ENCODE results near the gene PKLR. TPM values are rescaled to one million over a fixed set of nuclear protein-coding genes. Genes with fewer than 3 reads are reported as not detected.

Gene PKLR
- total and polyA plus RNA-seq, 4 donors, result 0.11 to 0.20 (median 0.15) TPM

GRCh38 chr1:155325603-155325893 lies 24.3 kb upstream of the PKLR start:
- Histone ChIP-seq H3K4me3 (ENCODE audit: low read depth, low read length) (peak overlapping the region; percentile 81), H3K27ac (ENCODE audit: low read depth, low read length) (no peak overlapping the region), H3K27me3 (ENCODE audit: control insufficient read depth, insufficient read depth, low read length) (no peaks in the 10 kb centered on the region), H3K36me3 (ENCODE audit: control insufficient read depth, insufficient read depth, low read length) (peaks cover 63% of the 10 kb centered on the region), H3K9me3 (ENCODE audit: control insufficient read depth, insufficient read depth, low read length) (no peaks in the 10 kb centered on the region), H3K4me1 (ENCODE audit: control insufficient read depth, insufficient read depth, low read length) (peaks cover 45% of the 10 kb centered on the region)
- DNase-seq (ENCODE audit: low read depth in 4 of 6, low spot score in 6 of 6), result peak in 1 of 6 donors; percentile 7
- WGBS (ENCODE audit: insufficient coverage), result 57% methylated on average over 6 of the region's 6 CpGs

- peak in 2 of 6 donors; percentile 14 to 51 for DNase-seq (ENCODE audit: low read depth in 4 of 6, low spot score in 6 of 6)
- 12% methylated on average over 55 of the region's 59 CpGs for WGBS (ENCODE audit: insufficient coverage)
- H3K27ac ChIP-seq (ENCODE audit: low read depth, low read length), result peak overlapping the region; percentile 91
- peaks cover 50% of the 10 kb centered on the region for H3K4me1 ChIP-seq (ENCODE audit: control insufficient read depth, insufficient read depth, low read length)
- H3K4me3 ChIP-seq (ENCODE audit: low read depth, low read length), result peak overlapping the region; percentile 81
- H3K36me3 ChIP-seq (ENCODE audit: control insufficient read depth, insufficient read depth, low read length), result peaks cover 58% of the 10 kb centered on the region
- H3K27me3 ChIP-seq (ENCODE audit: control insufficient read depth, insufficient read depth, low read length), result no peaks in the 10 kb centered on the region
- H3K9me3 ChIP-seq (ENCODE audit: control insufficient read depth, insufficient read depth, low read length), result no peaks in the 10 kb centered on the region
Measured at GRCh38 chr1:155324717-155325602, 23.7 kb upstream of the PKLR start.

- Histone ChIP-seq H3K4me3 (ENCODE audit: low read depth, low read length) (peak overlapping the region; percentile 81), H3K36me3 (ENCODE audit: control insufficient read depth, insufficient read depth, low read length) (peaks cover 58% of the 10 kb centered on the region), H3K9me3 (ENCODE audit: control insufficient read depth, insufficient read depth, low read length) (no peaks in the 10 kb centered on the region), H3K27ac (ENCODE audit: low read depth, low read length) (peak overlapping the region; percentile 91), H3K27me3 (ENCODE audit: control insufficient read depth, insufficient read depth, low read length) (no peaks in the 10 kb centered on the region), H3K4me1 (ENCODE audit: control insufficient read depth, insufficient read depth, low read length) (peaks cover 55% of the 10 kb centered on the region)
- DNase-seq (ENCODE audit: low read depth in 4 of 6, low spot score in 6 of 6), result peak in 5 of 6 donors; percentile 72 to 96 (median 82)
- under 1% methylated on average over 44 of the region's 44 CpGs for whole genome bisulfite sequencing (ENCODE audit: insufficient coverage)
Measured at GRCh38 chr1:155324037-155324716, 22.9 kb upstream of the PKLR start.

DNA sequence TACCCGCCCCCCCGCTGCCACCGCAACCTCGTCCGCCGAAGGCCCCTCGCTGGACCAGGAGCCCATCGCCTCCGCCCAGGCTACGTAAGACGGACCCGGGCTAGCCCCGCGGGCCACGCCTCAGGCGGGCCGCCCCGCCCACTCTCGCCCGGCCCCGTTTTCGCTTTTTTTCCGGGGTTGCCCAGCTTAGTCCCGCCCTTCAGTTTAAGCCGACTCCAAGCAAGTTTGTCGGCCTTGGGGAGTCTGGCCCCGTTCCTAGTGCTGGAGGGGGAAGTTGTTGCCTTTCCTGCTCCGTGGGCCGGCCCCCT lies 22.4 kb upstream of the PKLR start:
- peak in 3 of 6 donors; percentile 60 to 91 (median 74) for DNase-seq (ENCODE audit: low read depth in 4 of 6, low spot score in 6 of 6)
- WGBS (ENCODE audit: insufficient coverage), result 0% methylated on average over 29 of the region's 29 CpGs
- H3K9me3 ChIP-seq (ENCODE audit: control insufficient read depth, insufficient read depth, low read length), result no peaks in the 10 kb centered on the region
- H3K27me3 ChIP-seq (ENCODE audit: control insufficient read depth, insufficient read depth, low read length), result no peaks in the 10 kb centered on the region
- peak overlapping the region; percentile 91 for H3K27ac ChIP-seq (ENCODE audit: low read depth, low read length)
- peaks cover 55% of the 10 kb centered on the region for H3K4me1 ChIP-seq (ENCODE audit: control insufficient read depth, insufficient read depth, low read length)
- H3K4me3 ChIP-seq (ENCODE audit: low read depth, low read length), result peak overlapping the region; percentile 81
- peaks cover 54% of the 10 kb centered on the region for H3K36me3 ChIP-seq (ENCODE audit: control insufficient read depth, insufficient read depth, low read length)

- peaks cover 54% of the 10 kb centered on the region for H3K36me3 ChIP-seq (ENCODE audit: control insufficient read depth, insufficient read depth, low read length)
- peak in 3 of 6 donors; percentile 76 to 94 (median 90) for DNase-seq (ENCODE audit: low read depth in 4 of 6, low spot score in 6 of 6)
- 0% methylated on average over 49 of the region's 58 CpGs for WGBS (ENCODE audit: insufficient coverage)
- H3K4me1 ChIP-seq (ENCODE audit: control insufficient read depth, insufficient read depth, low read length), result peaks cover 55% of the 10 kb centered on the region
- H3K27me3 ChIP-seq (ENCODE audit: control insufficient read depth, insufficient read depth, low read length), result no peaks in the 10 kb centered on the region
- H3K9me3 ChIP-seq (ENCODE audit: control insufficient read depth, insufficient read depth, low read length), result no peaks in the 10 kb centered on the region
- peak overlapping the region; percentile 91 for H3K27ac ChIP-seq (ENCODE audit: low read depth, low read length)
- H3K4me3 ChIP-seq (ENCODE audit: low read depth, low read length), result peak overlapping the region; percentile 81
Measured at GRCh38 chr1:155322953-155323728, 21.9 kb upstream of the PKLR start.

DNA sequence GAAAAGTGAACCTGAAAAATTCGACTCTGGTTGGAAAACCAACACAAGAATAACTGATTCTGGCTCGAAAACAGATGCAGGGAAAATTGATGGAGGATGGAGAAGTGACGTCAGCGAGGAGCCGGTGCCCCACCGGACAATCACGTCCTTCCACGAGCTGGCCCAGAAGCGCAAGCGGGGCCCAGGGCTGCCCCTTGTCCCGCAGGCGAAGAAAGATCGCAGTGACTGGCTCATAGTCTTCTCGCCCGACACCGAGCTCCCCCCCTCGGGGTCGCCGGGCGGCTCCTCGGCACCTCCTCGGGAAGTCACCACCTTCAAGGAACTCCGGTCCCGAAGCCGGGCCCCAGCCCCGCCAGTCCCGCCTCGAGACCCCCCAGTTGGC lies 21.3 kb upstream of the PKLR start:
- under 1% methylated on average over 28 of the region's 28 CpGs for WGBS (ENCODE audit: insufficient coverage)
- H3K27me3 ChIP-seq (ENCODE audit: control insufficient read depth, insufficient read depth, low read length), result no peaks in the 10 kb centered on the region
- no peaks in the 10 kb centered on the region for H3K9me3 ChIP-seq (ENCODE audit: control insufficient read depth, insufficient read depth, low read length)
- peak in 2 of 6 donors; percentile 62 for DNase-seq (ENCODE audit: low read depth in 4 of 6, low spot score in 6 of 6)
- peaks cover 55% of the 10 kb centered on the region for H3K4me1 ChIP-seq (ENCODE audit: control insufficient read depth, insufficient read depth, low read length)
- H3K36me3 ChIP-seq (ENCODE audit: control insufficient read depth, insufficient read depth, low read length), result peaks cover 52% of the 10 kb centered on the region
- H3K27ac ChIP-seq (ENCODE audit: low read depth, low read length), result peak overlapping the region; percentile 91
- peak overlapping the region; percentile 81 for H3K4me3 ChIP-seq (ENCODE audit: low read depth, low read length)

DNA sequence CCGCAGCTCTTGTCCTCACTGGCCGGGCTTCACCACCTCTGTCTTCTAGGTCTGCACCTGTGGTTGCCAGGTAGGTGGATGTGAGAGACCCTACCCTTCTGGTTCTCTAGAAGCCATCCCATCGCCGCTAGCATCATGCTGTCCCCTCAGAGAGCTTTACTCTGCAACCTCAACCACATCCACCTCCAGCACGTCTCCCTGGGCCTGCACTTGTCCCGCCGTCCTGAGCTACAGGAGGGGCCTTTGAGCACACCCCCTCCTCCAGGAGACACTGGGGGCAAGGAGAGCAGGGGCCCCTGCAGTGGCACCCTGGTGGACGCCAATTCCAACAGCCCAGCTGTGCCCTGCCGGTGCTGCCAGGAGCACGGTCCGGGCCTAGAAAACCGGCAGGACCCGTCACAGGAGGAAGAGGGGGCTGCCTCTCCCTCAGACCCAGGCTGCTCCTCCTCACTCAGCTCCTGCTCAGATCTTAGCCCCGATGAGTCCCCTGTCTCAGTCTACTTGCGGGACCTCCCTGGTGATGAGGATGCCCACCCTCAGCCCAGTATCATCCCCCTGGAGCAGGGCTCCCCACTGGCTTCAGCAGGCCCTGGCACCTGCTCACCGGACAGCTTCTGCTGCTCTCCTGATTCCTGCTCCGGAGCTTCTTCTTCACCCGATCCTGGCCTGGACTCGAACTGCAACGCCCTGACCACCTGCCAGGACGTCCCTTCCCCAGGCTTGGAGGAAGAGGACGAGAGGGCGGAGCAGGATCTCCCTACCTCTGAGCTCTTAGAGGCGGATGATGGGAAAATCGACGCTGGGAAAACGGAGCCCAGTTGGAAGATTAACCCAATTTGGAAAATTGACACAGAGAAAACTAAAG lies 20.6 kb upstream of the PKLR start:
- Histone ChIP-seq H3K36me3 (ENCODE audit: control insufficient read depth, insufficient read depth, low read length) (peaks cover 51% of the 10 kb centered on the region), H3K27me3 (ENCODE audit: control insufficient read depth, insufficient read depth, low read length) (no peaks in the 10 kb centered on the region), H3K4me1 (ENCODE audit: control insufficient read depth, insufficient read depth, low read length) (peaks cover 55% of the 10 kb centered on the region), H3K9me3 (ENCODE audit: control insufficient read depth, insufficient read depth, low read length) (no peaks in the 10 kb centered on the region), H3K27ac (ENCODE audit: low read depth, low read length) (peak overlapping the region; percentile 91), H3K4me3 (ENCODE audit: low read depth, low read length) (peak overlapping the region; percentile 81)
- WGBS (ENCODE audit: insufficient coverage), result 32% methylated on average over 14 of the region's 27 CpGs
- peak in 1 of 6 donors; percentile 44 for DNase-seq (ENCODE audit: low read depth in 4 of 6, low spot score in 6 of 6)

- Histone ChIP-seq H3K36me3 (ENCODE audit: control insufficient read depth, insufficient read depth, low read length) (peaks cover 46% of the 10 kb centered on the region), H3K4me1 (ENCODE audit: control insufficient read depth, insufficient read depth, low read length) (peaks cover 54% of the 10 kb centered on the region), H3K4me3 (ENCODE audit: low read depth, low read length) (peak within 1 kb of the TSS; percentile 81), H3K27ac (ENCODE audit: low read depth, low read length) (peak within 1 kb of the TSS; percentile 91), H3K9me3 (ENCODE audit: control insufficient read depth, insufficient read depth, low read length) (no peaks in the 10 kb centered on the region), H3K27me3 (ENCODE audit: control insufficient read depth, insufficient read depth, low read length) (no peaks in the 10 kb centered on the region)
- WGBS (ENCODE audit: insufficient coverage), result 6% methylated on average over 45 of the region's 51 CpGs
- peak in 5 of 6 donors; percentile 70 to 97 (median 82) for DNase-seq (ENCODE audit: low read depth in 4 of 6, low spot score in 6 of 6)
Measured at GRCh38 chr1:155320661-155321617, 19.7 kb upstream of the PKLR start, which contains the start of gene RUSC1. TSS of gene RUSC1 (plus strand) at chr1:155320894. CDS start at chr1:155321774, 880 bp downstream.
